ENCODE measurements around the gene DCAF4L1.

DNA sequence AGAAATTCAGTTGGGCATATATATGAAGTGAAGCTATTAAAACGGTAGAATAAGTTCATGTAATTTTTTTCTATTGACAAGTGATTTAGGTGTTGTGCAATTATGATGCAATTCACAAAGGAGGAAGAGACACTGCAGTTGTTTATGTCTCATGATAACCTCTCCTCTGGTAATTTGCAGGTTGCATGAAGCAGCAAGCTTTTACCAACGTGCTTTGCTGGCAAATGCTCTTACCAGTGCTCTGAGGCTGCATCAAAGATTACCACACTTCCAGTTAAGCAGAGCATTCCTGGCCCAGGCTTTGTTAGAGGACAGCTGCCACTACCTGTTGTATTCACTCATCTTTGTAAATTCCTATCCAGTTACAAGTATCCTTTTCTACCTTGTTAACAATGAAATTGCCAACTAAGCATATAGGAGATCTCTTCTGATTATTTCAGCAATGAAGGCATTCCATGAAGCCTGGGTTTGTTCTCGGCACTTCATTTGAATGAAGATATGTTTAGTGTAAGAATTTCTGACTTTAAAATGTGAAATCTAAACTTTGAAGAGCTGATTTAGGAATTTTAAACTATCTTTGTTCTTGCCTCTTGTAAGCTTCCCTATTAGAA is 42.4 kb upstream of the DCAF4L1 start:
- TF ChIP-seq, protein P1, sequence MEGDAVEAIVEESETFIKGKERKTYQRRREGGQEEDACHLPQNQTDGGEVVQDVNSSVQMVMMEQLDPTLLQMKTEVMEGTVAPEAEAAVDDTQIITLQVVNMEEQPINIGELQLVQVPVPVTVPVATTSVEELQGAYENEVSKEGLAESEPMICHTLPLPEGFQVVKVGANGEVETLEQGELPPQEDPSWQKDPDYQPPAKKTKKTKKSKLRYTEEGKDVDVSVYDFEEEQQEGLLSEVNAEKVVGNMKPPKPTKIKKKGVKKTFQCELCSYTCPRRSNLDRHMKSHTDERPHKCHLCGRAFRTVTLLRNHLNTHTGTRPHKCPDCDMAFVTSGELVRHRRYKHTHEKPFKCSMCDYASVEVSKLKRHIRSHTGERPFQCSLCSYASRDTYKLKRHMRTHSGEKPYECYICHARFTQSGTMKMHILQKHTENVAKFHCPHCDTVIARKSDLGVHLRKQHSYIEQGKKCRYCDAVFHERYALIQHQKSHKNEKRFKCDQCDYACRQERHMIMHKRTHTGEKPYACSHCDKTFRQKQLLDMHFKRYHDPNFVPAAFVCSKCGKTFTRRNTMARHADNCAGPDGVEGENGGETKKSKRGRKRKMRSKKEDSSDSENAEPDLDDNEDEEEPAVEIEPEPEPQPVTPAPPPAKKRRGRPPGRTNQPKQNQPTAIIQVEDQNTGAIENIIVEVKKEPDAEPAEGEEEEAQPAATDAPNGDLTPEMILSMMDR (IDR thresholded peaks at IDR 0.05) = no peak
- peak in 1 of 2 donors; percentile 59 for TF ChIP-seq POLR2AphosphoS5 (IDR thresholded peaks at IDR 0.05; ENCODE audit: insufficient read depth in 1 of 2, low read depth in 1 of 2)

Data from vagina (tissue), 2 donors.